HG03095 (cell line): ENCODE results near the gene VAT1L.

Source experiments
- ATAC-seq: cut with Tn5 transposase; IDR thresholded peaks from one replicate; pipeline ENCODE4 v1.9.1; 2021; ENCODE audit warnings: moderate library complexity; ENCODE audit not compliant: unreplicated experiment

VAT1L gene

GRCh38 chr16:77905374-77905920 lies 117.1 kb downstream of the VAT1L start:
- no peak for ATAC-seq

DNA sequence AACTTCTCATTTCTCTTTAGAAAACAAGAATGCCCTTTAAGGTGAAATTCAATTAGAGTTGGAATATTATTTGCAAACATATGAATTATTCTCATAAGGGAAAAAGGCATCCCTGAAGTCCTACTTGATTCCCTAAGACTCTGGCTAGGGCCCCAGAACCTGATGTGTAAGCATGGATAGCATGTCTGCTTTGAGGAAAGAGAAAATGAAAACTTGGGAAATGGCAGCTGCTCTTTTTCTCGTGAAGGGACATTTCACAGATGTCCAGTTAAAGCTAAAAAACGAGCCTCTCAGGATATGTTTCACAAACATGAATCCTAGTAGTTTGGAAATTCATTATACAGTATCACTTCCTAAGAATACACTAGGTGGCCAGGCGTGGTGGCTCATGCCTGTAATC lies 121.7 kb downstream of the VAT1L start:
- no peak for ATAC-seq

DNA sequence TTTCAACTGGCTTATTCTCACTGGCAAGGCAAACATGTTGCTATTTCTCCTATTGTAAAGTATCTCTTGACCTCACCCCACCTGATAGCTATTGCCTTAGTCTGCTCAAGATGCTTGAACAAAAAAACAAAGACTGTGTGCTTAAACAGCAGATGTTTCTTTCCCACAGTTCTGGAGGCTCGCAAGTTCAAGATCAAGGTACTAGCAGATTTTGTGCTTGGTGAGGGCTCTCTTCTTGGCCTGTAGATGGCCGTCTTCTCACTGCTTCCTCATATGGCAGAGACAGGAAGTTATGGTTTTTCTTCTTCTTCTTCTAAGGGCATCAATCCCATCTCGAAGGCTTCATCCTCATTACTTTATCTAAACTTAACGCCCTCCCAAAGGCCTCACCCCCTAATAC lies 124.3 kb downstream of the VAT1L start:
- no peak for ATAC-seq

GRCh38 chr16:77913738-77914253 lies 125.4 kb downstream of the VAT1L start:
- ATAC-seq, result no peak

DNA sequence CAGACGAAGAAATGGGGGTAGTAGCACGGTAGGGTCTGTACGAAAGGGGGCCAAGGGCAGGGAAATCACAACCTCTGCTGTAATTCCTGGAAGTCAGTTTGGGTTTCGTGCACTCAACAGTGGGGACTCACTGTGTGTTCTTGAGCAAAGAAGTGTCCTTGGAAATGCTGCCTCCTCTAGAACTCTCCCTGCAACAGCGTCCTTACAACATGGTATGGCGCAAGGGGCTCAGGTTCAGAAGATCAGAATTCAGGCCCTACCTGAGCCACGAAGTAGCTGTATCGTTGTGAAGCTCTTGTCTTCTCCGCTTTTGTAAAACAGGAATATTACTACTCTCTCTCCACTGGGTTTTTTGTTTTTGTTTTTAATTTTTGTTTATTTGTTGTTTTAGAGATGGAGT lies 127.7 kb downstream of the VAT1L start:
- ATAC-seq, result no peak

DNA sequence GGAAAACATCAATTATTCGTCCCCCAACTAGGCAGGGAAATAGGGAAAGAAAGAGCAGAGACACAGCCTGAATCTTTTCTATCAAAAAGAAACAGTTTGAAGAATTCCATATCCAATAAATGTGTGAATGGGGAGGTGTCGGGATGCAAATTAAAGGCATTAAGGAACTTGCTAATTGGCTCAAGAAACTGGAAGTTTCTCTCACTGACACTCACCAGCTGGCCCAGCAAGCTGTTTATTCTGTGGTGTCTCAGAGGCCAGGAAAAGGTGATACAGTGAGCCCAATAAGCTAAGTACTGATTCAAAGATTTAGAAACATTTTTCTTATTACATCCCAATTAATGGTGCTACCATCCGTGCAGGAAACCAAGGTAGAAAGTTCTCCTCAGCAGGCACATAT lies 129.6 kb downstream of the VAT1L start:
- no peak for ATAC-seq

- no peak for ATAC-seq
Observed at GRCh38 chr16:77918809-77919707, 130.7 kb downstream of the VAT1L start.

DNA sequence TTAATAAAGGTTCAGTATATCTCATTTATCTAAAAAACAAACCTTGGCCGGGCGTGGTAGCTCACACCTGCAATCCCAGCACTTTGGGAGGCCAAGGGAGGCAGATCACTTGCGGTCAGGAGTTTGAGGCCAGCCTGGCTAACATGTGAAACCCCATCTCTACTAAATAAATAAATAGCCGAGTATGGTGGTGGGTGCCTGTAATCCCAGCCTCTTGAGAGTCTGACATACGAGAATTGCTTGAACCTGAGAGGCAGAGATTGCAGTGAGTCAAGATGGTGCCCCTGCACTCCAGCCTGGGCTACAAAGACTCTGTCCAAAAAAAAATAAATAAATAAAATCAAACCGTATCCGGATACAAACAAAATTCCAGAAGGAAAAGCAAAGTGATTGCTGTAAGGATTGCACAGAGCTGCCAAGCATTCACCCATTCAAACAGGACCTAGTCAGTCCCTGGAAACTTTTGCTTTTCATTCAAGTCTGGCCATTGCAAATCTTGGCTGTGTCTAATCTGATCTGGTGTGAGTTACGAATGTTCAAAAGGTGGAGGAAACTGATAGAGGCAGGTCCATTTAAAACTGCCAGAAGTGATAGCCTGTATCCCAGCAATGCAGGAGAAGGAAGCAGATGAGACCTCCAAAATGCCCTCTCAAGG lies 131.5 kb downstream of the VAT1L start:
- no peak for ATAC-seq

- no peak for ATAC-seq
Observed at GRCh38 chr16:77920984-77921383, 132.6 kb downstream of the VAT1L start.

GRCh38 chr16:77922228-77922754 lies 133.9 kb downstream of the VAT1L start:
- no peak for ATAC-seq

DNA sequence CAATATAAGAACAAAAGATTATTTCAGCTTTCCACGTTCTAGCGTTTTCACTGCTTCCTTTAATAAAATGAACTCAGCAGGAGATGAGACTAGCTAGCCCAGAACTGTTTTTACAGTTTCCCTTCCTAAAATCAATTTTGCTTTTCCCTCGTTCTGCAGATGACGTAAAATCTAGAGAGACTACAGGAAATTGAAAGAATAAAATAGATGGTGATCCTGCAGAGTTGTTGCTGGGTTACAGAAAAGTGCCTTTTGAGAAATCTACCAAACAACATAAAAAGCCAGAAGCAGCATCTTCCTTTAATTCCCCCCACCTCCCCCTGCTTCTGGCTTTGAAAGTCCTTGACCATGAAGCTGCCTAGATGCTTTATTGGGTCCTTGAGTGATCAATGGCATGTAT lies 137.2 kb downstream of the VAT1L start:
- ATAC-seq, result no peak

GRCh38 chr16:77928096-77928495 lies 139.7 kb downstream of the VAT1L start:
- no peak for ATAC-seq

GRCh38 chr16:77929004-77929403 lies 140.6 kb downstream of the VAT1L start:
- ATAC-seq, result no peak

DNA sequence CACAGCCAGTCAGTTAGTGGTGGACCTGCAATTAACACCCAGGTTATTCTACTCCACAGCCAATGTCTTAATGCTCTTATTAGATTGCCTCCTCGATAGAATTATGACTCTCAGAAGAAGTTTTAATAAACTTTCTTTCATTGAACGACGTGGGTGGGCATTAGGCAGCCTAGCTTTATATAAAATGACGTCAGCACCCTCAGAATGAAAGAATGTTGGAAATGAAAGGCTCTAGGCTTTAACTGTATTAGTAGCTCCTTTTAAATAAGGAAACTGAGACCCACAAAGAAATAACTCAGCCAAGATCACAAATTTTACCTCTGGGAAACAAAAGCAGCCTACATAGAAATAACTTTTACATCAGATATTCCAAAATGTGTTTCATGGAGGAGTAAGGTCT lies 142.7 kb downstream of the VAT1L start:
- no peak for ATAC-seq

DNA sequence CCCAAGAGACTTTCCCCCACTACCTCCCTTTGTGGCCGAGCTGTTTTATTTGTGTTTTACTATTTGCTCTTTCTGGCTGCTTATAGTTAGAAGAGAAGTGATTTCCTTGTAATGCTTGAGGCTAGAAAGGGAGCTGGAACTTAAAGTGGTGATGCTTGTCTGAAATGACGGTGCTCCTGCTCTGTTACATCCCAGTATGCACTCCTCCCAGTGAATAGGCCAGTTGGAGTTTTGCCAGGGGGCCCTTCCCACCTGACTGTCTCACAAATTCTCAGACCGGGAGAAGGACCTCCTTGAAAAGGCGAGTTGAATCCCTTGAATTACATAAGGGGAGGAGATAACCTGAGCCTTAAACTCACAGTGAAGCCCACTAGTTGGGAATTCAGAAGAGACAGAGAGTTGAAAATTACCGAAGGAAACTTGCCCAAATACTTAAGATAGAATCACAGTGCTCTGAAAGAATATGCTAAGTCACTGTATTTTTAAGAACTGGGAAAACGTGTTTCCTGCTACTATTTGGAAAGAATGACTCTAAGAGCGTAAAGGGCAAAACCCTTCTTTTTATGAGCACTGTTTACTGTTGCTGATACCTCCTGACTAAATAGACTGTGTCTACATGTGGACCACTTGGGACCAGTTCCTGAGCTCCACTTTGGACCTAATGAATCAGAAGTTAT lies 149.2 kb downstream of the VAT1L start:
- ATAC-seq, result no peak

DNA sequence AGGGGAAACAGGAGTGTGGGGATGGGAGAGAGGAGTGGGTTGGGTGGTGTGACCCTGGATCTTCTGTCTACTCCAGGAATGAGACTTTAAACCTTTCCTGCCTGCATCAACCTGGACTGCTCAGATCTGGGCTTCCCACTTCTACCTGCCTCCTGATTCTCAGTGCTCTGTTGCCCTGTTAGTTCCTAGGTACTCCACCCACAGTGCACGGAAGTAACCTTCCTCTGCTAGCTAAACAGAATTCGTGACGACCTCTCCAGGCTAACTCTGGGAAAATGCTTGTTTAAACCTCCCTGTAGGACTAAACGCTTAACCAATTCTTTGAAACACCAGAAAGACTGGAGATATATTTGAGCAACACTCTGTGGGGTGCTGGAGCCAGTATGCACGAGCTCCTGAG lies 150.5 kb downstream of the VAT1L start:
- ATAC-seq, result no peak

DNA sequence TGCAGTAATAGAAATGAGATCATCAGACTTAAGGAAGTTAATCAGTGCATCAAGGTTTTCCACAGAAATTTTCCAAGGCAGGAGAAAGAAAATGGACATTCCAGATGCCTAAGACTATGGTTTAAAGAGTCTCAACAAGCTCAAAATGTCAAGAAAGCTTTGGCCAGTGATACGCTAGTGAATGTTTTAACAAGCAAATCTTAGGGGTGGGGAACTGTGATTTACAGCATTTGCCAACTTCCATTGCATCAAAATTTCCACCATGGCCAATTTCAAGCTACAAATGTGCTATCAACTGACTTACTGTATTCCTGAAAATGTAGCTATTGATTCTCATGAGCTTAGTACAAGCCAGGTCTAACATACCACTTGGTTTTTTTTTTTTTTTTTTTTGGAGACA lies 151.6 kb downstream of the VAT1L start:
- no peak for ATAC-seq

- ATAC-seq, result no peak
Observed at GRCh38 chr16:77943801-77944200, 155.4 kb downstream of the VAT1L start.

- no peak for ATAC-seq
Observed at GRCh38 chr16:77944631-77945030, 156.3 kb downstream of the VAT1L start.

- ATAC-seq, result no peak
Observed at GRCh38 chr16:77945126-77945525, 156.8 kb downstream of the VAT1L start.

DNA sequence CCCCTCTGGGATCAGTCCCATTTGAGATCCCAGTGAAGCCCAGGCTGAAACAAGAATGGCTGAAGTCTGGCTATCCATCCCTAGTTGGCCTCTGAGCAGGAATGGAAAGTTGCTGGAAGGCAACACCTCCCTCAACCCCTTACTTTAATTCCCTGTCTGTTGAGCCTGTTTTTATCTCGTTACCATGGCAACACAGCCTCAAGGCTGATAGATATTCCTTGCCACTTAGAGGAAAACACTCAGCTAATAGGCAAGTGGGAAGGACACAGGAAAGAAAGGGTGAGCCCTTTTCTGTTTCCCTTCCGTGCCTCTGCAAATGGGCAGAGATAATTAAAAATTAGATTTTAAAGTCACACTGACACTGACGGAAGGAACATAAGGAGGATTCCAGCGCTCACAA lies 158.5 kb downstream of the VAT1L start:
- no peak for ATAC-seq
